CD4-positive, alpha-beta T cell treated with Interferon gamma for 1 hour (primary cell): ENCODE measurements around the gene TRIM16.
A peak's percentile ranks its signal among the peaks of the same experiment; 100 is the strongest.
"Not testable (repeated sequence)": the region's sequence is repeated elsewhere in the genome, so short reads cannot be mapped to it uniquely, and the experiment has no call there.

Source experiments
- DNase-seq: peaks from one replicate; pipeline ENCODE4 v3.0.0-alpha.2; 2020

Gene TRIM16

DNA sequence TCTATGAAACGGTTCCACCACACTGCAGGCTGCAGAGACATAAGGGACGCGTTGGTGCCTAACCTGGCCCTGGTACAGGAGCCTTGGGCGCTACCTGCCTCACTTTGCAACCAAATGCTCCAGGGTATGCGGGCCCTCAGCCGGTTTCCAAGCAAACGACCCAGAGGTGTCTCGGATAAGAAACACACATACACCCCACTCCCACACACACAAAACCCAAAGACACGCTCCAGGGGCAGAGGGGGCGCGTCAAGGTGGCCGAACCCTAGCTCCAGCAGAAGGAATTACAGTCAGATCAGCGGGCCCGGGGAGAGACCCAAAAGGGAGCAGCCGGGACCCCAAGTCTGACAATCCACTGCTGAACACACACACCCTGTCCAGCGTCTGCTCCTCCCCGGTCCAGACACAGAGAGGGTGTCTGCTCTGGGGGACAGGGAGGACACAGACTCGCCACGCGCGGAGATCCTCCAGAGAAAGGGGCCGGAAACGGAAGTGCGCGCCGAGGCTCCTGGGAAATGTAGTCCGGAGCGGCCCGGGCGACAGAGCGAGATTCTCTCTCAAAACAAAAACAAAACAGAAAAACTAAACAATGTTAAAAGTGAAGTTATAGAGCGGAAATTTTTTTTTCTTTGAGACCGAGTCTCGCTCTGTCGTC lies at the start of gene TRIM16:
TRIM16 (minus strand) TSS at position 488 of the 655 bp plus-strand sequence. CDS start 32,702 bp downstream, outside the sequence.
- peak; percentile 78 for DNase-seq

DNA sequence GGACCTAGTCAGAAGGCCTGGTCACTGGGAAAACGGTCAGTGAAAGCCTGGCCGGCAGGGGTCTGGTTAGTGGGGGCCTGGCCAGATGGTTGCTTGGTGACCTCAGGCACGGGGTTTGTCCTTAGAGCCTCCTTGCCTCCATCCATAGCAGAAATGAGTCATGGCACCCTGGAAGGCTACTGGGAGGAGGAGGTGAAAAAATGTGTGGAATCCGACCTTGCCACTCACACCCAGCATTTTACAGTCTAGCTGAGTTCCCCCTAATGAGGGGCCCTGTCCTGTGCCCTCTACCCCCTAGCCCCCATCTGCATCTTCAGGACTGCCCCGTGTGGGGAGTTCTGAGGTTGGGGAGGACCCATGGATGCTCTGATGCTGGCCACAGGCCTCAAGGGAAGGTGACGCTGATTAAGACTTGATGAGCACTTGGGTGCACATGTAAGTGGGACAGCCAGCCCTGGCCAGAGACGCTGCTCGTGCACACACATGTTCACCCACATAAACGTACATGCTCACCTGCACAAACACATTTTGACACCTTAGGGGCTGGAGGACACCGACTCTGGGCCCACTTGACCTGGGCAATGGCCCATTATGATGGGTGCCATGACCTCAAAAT lies 49.2 kb upstream of the TRIM16 start:
- DNase-seq = not testable (repeated sequence)

DNA sequence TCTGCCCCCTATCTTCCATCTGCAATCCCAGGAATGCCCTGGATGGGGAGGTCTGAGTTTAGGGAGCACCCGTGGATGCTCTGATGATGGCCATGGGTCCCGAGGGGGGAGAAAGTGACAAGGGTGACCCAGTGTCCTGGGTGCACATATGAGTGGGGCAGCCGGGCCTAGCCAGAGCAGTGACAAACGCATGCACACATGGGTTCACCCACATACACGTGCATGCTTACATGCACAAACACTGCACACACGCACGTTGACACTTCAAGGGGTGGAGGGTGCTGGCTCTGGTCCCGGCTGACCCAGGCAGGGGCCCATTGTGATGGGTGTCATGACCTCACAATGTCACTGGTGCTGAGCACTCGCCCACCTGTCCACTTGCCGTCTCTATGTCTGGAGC lies 47.8 kb upstream of the TRIM16 start, which contains the start of gene TBC1D26:
TBC1D26 (plus strand) TSS at position 384 of the 400 bp plus-strand sequence. CDS start 3,066 bp downstream, outside the sequence.
- DNase-seq = not testable (repeated sequence)

DNA sequence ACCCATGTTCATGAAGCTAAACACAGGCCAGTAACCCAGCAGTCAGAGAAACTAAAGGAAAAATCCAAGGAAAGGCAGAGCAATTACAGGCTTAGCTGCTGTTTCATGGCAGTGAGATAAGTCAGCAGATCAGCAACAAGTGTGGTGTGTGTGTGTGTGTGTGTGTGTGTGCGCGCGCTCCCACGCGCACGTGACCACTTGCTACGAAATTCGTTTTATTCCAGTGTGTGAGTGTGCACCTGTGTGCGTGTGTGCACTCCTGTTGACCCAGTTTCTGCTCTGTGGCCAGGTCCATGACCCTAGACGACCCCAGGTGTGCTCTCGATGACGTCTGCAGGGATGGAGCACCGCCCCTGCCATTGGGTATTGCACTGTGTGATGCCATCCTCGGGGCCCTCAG lies 46.4 kb upstream of the TRIM16 start:
- not testable (repeated sequence) for DNase-seq

DNA sequence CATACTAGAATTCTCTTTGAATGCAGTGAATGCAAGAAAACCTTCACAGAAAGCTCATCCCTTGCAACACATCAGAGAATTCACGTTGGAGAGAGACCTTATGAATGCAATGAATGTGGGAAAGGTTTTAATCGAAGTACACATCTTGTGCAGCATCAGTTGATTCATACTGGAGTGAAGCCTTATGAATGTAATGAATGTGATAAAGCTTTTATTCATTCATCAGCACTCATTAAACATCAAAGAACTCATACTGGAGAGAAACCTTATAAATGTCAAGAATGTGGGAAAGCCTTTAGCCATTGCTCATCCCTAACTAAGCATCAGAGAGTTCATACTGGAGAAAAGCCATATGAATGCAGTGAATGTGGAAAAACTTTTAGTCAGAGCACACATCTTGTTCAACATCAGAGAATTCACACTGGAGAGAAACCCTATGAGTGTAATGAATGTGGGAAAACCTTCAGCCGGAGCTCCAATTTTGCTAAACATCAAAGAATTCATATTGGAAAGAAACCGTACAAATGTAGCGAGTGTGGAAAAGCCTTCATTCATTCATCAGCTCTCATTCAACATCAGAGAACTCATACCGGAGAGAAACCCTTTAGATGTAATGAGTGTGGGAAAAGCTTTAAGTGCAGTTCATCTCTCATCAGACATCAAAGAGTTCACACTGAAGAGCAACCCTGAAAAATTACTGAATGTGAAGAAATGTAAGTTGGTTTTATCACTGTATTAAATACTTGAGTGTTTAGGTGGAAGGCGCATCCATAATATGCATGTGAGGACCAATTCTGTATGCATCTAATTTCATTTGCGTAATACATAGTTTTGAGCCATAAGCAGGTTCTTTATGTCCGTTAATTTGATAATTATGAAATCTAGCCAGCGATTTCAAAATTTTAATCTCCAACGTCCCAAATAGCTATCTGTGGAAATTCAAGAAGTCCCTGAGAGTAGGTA lies 32.8 kb upstream of the TRIM16 start:
- DNase-seq = not testable (repeated sequence)

DNA sequence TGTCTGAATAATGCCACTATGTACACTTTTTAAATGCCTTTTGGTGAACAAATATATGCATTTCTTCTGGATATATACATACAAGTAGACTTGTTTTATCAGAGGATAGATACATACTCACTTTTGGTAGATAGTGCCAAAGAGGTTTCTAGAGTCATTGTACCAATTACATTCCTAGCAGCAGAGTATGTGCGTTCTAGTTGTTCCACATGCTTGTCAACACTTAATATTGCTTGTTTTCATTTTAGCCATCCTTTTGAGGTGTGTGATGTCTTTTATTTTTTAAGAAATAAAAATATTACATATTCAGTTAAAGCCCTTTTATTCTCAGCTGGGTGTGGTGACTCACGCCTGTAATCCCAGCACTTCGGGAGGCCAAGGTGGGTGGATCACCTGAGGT lies 24.8 kb upstream of the TRIM16 start:
- DNase-seq = not testable (repeated sequence)

DNA sequence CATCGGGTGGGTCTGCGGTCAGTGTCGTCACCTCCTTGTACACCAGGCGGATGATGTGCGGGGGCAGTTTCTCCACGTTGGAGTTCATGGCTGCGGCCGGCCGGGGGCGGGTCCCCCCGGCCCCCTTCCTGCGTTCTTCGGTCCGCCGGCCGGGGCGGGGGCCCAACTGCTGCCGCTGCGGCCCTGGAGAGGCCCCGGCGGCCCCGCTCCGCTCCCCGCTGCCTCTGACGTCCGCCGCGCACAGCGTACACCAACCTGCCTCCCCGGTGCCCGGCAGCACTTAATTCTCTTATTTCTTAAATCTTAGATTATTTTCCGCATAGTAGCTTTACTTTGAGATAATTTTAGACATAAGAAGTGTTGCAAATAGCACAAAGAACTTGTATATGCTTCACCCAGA lies 20.7 kb upstream of the TRIM16 start:
- not testable (repeated sequence) for DNase-seq

DNA sequence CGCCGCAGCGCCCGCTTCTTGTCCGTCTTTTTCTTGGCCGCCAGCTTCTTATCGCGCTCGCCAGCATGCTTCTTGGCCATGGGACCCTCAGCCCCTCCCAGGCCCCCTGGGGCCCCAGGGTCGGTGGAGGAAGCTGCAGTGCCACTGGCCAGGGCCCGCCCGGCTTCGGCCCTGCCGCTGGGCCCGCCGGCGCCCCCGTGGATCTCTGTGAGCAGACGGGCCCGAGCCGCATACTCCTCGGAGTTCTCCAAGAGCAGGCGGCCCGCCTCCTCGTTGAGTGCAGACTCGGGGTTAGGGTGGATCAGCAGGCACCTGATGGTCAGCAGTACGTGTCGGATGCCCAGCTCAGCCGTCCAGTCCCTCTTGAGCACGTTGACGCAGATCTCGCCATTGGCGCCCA lies 20.1 kb upstream of the TRIM16 start:
- DNase-seq = not testable (repeated sequence)

DNA sequence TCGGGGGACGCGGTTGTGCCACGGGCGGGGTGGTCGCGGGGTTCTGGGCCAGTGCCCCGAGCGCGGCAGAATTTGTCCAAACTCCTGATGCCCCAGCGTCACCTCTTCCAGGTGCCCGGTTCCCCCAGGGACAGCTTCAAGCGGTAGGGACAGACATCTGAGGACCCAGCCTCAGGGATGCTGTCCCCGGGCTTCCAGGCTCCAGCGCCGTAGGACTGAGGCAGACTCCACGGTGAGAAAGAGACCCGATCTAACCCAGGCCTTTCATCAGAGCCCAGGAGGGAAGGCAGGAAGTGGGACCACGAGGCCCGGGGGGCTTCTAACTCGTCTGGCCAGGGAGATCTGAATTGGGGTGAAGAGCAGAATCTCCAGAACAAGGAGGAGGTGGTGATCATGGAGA lies 15.8 kb upstream of the TRIM16 start:
- not testable (repeated sequence) for DNase-seq

DNA sequence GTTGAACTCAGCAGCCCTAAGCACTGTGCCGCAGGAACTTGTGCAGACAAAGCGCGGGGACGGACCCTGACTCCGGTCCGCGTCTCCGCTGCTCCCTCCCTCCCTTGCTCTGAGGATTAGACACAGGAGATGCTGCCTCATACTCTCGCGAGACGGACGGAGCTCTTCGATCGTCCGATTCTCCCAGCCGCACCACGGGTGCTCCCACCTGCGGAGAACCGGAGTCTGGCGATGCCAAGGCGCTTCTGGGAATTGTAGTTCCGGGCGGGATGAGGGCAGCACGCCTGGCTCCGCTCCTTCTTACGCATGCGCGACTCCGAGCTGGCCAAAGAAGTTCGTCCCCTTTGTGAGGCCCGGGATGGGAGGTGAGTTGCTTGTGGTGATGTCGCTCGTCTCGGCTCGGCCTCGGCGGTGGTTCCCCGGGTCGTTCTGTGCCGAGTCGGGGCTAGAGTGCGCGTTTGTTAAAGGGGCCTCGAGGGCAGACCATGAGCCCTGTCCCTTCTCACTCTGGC lies 15.4 kb upstream of the TRIM16 start, which contains the start of gene ZNF286A:
ZNF286A (plus strand) TSS at position 340 of the 512 bp plus-strand sequence. CDS start 578 bp downstream, outside the sequence.
- peak; percentile 99 for DNase-seq

DNA sequence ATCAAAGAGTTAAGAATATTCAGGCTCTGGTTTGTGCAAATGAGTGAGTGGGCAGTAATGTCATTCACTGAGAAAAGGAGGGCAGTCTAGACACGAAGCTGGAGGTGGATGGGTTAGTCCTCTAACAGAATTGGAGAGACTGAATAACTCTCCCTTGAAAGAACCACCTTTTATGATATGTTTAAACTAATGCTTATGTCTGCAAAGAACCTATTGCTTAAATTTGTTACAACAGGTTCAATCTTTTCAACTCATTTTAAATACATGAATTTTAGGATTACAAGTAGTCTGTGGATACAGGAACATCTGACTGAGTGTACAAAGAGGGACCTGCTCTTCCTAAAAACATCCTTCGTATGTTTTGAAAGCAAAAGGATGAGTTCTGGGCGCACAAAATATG lies 14.9 kb upstream of the TRIM16 start:
- not testable (repeated sequence) for DNase-seq

DNA sequence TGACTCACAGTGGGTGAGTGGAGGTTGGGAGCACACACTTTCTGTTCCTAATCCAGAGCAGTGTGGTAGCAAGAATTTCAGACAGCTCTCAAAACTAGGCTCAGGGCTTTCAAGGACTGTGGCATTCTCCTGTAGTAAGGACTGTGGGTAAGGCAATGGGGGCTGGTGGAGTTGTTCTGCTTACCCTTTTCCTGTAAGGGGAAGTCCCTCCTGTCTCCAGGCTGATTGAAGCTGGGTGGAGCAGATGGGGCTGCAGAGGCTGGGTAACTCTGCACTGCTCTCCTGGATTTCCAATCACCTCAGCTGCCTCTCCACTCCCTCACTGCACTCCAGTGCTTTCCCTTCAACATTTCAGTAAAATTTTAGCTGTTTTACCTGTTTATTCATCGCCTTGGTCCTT lies 3.4 kb upstream of the TRIM16 start:
- not testable (repeated sequence) for DNase-seq

DNA sequence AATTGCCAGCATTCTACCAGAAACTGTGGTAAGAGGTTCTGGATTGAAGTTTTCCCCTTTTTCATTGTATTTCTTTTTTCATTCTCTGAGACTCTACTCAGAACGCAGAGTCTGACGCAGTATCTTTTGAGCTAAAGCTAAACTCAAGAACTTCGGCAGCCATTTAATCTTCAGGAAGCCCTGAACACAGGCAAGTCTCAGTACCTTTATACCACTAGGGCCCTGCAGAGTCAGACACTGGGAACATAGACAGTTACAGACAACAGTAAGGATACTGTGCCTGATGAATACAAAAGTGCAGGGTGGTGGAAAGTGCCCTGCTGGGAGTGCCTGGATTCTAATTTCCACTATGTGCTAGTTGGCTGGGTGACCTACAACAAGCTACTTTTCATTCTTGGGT lies 976 bp downstream of the TRIM16 start:
- DNase-seq = not testable (repeated sequence)

DNA sequence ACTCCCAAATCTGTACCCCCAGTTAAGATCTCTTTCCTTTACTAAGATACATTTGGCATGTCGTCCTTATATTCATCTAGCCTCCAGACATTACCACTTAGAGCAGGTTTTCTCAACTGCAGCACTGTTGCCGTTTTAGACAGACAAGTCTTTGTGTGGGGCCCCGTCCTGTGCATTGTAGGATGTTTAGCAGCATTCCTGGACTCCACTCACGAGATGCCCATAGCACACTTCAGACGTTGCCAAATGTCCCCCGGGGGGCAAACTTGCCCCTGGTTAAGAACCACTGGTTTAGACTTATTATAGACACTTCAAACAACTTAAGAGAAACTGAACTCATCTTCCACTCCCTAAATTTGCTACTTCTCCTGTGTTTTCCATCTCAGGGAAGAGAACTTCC lies 8.1 kb downstream of the TRIM16 start:
- not testable (repeated sequence) for DNase-seq

DNA sequence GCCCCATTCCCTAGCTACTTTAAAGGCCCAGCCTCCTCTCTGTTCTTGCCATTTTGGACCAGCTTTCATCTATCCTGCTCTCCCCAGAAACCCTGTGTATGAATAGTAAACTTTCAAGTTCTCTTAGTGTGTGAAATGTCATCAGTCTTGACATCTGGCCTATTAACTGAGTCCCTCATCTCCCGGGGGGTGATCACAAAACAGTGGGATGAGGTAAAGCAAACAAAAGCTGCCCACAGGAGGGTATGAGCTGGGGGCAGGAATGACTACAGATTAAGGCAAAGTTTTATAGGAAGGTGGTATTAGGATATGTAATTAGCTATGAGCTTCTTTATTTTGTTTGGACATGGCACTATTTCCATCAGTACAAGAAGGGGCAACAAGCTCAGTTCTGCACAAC lies 9.5 kb downstream of the TRIM16 start:
- not testable (repeated sequence) for DNase-seq

DNA sequence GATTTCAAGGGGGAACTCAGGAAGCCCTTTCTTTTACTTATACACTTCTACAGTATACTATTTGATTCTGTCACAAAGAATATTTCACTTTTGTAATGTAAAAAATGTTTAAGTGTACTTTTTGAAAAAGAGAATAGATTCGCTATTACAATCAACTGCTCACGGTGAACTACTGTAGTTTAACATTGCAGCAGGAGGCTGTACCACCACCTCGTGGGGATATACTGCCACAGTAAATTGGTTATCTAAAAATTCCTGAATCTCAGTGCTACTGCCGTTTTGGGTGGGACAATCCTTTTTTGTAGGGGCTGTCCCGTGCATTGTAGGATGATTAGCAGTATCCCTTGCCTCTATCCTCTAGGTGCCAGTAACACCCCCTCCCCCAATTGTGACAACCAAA lies 14.6 kb downstream of the TRIM16 start:
- not testable (repeated sequence) for DNase-seq

DNA sequence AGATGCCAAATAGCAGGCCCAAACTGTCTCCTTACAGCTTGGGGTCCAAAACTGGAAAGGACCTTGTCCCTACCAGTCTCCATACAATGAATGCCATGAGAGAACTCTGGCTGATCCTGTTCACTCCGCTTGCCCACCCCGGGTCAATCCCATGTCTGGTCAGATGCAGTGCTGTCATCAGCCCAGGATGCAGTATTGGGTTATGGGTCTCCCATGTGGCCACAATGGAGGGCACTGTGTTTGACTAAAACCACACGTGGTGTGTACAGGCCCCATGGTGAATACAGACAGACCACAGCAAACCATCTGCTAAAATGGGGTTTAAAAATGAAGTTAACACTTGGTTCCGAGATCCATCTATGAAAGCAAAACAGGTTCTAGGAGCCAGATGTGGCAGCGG lies 20.4 kb downstream of the TRIM16 start:
- no peak for DNase-seq

DNA sequence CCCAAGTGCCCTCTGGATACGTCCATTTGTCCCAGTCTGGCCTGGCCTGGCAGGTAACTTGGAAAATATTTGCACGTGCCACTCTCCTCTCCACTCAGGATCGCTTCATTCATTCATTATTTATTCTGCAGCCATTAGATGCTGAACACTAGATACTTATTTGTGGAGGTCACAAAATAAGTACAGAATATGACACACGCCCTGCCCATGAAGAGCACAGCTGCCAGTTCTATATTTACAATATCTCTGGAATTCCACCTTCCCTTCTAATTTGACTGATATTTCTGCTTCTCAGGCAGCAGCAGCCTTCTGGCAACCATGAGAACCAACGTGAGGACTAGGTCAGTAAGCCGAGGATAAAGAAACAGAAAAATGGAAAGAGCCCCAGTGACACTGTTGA lies 20.9 kb downstream of the TRIM16 start:
- no peak for DNase-seq

DNA sequence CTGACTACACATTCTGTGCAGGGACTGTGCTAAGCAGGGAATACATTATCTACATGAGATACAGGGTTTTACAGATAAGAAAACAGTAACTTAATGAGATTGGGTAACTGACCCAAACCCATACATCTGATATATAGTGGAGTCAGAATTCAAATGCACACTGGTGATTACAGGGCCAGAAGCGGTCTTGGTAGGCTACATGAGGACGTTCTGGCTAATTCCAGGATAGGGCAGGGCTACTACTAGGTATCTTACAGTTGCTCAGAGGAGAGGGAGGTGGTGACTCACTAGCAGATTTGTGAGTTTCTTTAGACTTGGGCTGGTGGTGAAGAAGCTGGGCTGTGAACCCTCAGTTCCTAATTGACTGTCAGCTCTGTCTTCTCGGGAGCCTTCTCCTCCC lies 21.4 kb downstream of the TRIM16 start:
- DNase-seq = no peak

DNA sequence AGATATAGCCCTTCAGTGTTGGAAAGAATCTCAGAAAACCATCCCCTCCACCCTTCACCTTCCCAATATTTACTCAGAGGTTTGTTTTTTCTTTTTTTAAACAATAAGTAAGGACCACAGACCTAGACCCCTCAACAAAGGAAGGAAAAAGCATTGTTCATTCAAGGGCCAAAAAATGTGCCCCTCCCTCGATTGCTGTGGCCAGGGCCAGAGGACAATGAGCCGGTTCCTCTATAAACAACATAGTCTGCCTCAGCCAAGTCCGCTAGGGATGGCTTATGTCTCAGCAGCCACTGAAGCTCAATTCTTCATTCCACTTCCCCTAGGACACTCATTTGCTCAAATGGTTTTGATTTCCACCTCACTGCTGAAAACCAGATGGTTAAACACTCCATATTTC lies 24.0 kb downstream of the TRIM16 start:
- DNase-seq = no peak

DNA sequence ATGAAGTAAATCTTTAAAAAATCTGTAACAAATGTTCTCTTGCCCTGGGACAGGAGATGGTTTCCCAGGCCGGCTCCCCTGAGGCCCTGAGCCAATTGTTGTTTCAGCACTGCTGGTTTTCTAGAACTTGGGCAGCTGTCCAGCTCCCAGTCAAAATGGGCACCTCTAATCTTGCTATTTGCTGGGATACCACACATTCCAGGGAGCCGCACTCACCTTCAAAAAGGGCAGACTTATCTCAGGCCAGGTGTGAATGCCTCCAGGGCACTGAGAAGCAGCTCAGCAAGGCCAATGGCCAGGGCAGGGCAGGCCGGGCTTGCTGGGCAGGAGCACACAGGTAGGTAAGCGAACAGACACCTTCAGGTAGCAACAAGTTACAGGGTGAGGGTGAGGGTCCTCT lies 24.4 kb downstream of the TRIM16 start:
- no peak for DNase-seq

DNA sequence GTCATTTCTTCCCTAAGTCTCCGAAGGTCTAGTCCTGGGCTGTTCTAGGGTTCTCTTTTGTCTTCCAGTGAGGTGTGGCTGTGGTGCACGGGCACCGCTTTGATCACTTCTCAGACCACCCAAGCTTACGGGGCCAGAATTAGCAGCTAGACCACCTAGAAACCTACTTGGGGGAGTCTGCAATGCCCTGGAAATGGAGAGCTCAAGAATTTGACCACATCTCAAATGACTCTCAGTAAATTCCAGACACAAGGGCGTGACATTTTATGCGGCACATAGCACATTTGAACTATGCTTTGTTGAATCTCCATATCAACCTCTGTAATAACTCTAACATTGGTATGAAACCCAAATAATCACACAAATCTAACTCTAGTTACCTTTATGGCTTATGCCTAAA lies 24.9 kb downstream of the TRIM16 start:
- no peak for DNase-seq

DNA sequence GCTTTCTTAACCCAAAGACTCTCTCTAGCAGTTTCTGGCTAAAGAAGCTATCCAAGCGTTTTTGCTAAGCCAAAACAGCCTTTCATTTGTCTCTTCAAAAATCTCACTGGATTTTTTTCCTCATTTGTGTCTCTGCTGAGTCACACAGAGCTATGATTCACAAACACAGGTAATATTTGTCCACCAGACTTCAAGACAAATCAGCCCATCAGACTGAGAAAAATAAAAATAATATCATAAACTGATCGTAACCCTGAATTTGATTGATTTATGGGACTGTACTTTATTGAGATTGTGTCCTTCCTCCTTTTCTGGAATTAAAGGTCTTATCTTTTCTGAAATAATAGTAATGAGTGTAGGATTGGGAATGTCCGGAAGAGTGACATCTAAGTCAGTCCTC lies 25.8 kb downstream of the TRIM16 start:
- no peak for DNase-seq
